ENCODE measurements around the gene RAPGEF1. TPM values are rescaled to one million over a fixed set of nuclear protein-coding genes. Genes with fewer than 3 reads are reported as not detected.

RAPGEF1 gene
- total and polyA plus RNA-seq, 2 of the 13 experiments (the other 11 are each of a cell fraction or from before 2014, with no cell fraction given), result 21.2 to 38.9 TPM

DNA sequence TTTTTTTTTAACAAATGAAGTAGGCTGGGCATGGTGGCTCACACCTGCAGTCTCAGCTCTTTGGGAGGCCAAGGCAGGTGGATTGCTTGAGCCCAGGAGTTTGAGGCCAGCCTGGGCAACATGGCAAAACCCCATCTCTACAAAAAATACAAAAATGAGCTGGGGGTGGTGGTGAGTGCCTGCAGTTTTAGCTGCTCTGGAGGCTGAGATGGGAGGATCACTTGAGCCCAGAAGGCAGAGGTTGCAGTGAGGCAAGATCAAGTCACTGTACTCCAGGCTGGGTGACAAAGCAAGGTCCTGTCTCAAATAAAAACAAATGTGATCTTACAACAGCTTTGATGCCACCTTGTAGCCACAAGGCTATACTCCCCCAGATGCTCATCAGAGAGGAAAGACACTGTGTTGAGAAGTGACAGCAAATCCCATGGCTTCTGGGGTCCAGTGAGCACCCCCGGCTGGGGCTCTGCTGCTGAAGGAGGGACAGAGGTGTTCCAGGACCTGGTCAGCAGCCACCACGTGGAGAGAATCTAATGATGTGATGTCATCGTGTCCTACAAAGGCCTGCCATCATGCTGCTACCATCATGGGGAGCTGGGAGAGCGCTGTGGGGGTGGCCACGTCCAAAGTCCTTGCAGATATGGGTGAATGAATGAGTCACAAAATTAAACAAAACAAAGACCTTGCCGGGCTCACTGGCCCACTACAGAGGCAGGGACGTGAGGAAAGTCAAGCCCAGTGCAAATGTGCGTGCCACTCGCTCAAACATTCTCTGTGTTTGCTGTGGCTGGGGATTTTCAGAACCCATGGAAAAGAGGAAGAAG, 133.9 kb downstream of the RAPGEF1 start (continued):
- TF ChIP-seq, protein P1, sequence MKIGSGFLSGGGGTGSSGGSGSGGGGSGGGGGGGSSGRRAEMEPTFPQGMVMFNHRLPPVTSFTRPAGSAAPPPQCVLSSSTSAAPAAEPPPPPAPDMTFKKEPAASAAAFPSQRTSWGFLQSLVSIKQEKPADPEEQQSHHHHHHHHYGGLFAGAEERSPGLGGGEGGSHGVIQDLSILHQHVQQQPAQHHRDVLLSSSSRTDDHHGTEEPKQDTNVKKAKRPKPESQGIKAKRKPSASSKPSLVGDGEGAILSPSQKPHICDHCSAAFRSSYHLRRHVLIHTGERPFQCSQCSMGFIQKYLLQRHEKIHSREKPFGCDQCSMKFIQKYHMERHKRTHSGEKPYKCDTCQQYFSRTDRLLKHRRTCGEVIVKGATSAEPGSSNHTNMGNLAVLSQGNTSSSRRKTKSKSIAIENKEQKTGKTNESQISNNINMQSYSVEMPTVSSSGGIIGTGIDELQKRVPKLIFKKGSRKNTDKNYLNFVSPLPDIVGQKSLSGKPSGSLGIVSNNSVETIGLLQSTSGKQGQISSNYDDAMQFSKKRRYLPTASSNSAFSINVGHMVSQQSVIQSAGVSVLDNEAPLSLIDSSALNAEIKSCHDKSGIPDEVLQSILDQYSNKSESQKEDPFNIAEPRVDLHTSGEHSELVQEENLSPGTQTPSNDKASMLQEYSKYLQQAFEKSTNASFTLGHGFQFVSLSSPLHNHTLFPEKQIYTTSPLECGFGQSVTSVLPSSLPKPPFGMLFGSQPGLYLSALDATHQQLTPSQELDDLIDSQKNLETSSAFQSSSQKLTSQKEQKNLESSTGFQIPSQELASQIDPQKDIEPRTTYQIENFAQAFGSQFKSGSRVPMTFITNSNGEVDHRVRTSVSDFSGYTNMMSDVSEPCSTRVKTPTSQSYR (CRISPR knock-in tag; IDR thresholded peaks at IDR 0.05; ENCODE audit: borderline replicate concordance), result peak; percentile 94
- TF ChIP-seq, protein P2, sequence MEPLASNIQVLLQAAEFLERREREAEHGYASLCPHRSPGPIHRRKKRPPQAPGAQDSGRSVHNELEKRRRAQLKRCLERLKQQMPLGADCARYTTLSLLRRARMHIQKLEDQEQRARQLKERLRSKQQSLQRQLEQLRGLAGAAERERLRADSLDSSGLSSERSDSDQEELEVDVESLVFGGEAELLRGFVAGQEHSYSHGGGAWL (CRISPR knock-in tag; IDR thresholded peaks at IDR 0.05), result 0 out of 2 replicates have a peak, but pooled peaks have one; percentile 39
- peak; percentile 78 for TF ChIP-seq NR2F2 (IDR thresholded peaks at IDR 0.05; ENCODE audit: borderline replicate concordance, low read depth)
- no peak for TF ChIP-seq FOXP1 (IDR thresholded peaks at IDR 0.05)
- TF ChIP-seq FOXP1 (CRISPR knock-in tag; IDR thresholded peaks at IDR 0.05), result peak; percentile 67; the same call in 1 of the 2 replicates
- TF ChIP-seq NFKBIZ (CRISPR knock-in tag; IDR thresholded peaks at IDR 0.05), result peak; percentile 79; the same call in 1 of the 2 replicates
- no peak for TF ChIP-seq ZNF546 (CRISPR knock-in tag; conservative IDR thresholded peaks at IDR 0.05)
- no peak for TF ChIP-seq ZNF720 (CRISPR knock-in tag; IDR thresholded peaks at IDR 0.05)
- TF ChIP-seq ZNF619 (CRISPR knock-in tag; IDR thresholded peaks at IDR 0.05), result no peak; the same call in 1 of the 2 replicates
- TF ChIP-seq ZSCAN12 (CRISPR knock-in tag; IDR thresholded peaks at IDR 0.05), result no peak
- no peak for TF ChIP-seq ZNF564 (CRISPR knock-in tag; IDR thresholded peaks at IDR 0.05)
- TF ChIP-seq RELA (CRISPR knock-in tag; IDR thresholded peaks at IDR 0.05), result no peak
- TF ChIP-seq ZEB1 (IDR thresholded peaks at IDR 0.05; ENCODE audit: insufficient replicate concordance, low read depth), result no peak
- 0 out of 2 replicates have a peak, but pooled peaks have one; percentile 48 for TF ChIP-seq ZNF572 (CRISPR knock-in tag; IDR thresholded peaks at IDR 0.05)
- no peak for TF ChIP-seq PAX8 (CRISPR knock-in tag; IDR thresholded peaks at IDR 0.05; ENCODE audit: borderline replicate concordance)
- peak; percentile 61; the same call in 1 of the 2 replicates for TF ChIP-seq KMT2B (CRISPR knock-in tag; IDR thresholded peaks at IDR 0.05)
- TF ChIP-seq GATAD1 (CRISPR knock-in tag; IDR thresholded peaks at IDR 0.05), result peak; percentile 66; the same call in 1 of the 2 replicates
- TF ChIP-seq ZNF354B (CRISPR knock-in tag; IDR thresholded peaks at IDR 0.05), result no peak
- no peak for TF ChIP-seq EHMT2 (IDR thresholded peaks at IDR 0.05; ENCODE audit: borderline replicate concordance, low read depth, low read length)
- 0 out of 2 replicates have a peak, but pooled peaks have one; percentile 36 for TF ChIP-seq WIZ (CRISPR knock-in tag; IDR thresholded peaks at IDR 0.05)
- TF ChIP-seq KAT7 (CRISPR knock-in tag; IDR thresholded peaks at IDR 0.05; ENCODE audit: borderline replicate concordance), result 0 out of 2 replicates have a peak, but pooled peaks have one; percentile 28
- peak; percentile 92 for TF ChIP-seq ZNF614 (CRISPR knock-in tag; IDR thresholded peaks at IDR 0.05; ENCODE audit: borderline replicate concordance)
- TF ChIP-seq THYN1 (CRISPR knock-in tag; IDR thresholded peaks at IDR 0.05; ENCODE audit: borderline replicate concordance, low read depth), result no peak
- TF ChIP-seq ZFP36L1 (CRISPR knock-in tag; IDR thresholded peaks at IDR 0.05), result no peak
- TF ChIP-seq ZNF781 (CRISPR knock-in tag; IDR thresholded peaks at IDR 0.05; ENCODE audit: borderline replicate concordance, not compliant biosample characterization), result no peak
- peak in 1 of 2 experiments; percentile 54; a peak in 3 of 4 replicates for TF ChIP-seq POLR2A (IDR thresholded peaks at IDR 0.05; ENCODE audit: insufficient read depth in 1 of 2, low read depth in 2 of 2, low read length in 2 of 2)
- TF ChIP-seq, protein P3, sequence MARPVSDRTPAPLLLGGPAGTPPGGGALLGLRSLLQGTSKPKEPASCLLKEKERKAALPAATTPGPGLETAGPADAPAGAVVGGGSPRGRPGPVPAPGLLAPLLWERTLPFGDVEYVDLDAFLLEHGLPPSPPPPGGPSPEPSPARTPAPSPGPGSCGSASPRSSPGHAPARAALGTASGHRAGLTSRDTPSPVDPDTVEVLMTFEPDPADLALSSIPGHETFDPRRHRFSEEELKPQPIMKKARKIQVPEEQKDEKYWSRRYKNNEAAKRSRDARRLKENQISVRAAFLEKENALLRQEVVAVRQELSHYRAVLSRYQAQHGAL (CRISPR knock-in tag; IDR thresholded peaks at IDR 0.05; ENCODE audit: not compliant biosample characterization), result no peak
